HepG2 (cell line): ENCODE data around the gene FKBP10. TPM values are rescaled to one million over a fixed set of nuclear protein-coding genes. Genes with fewer than 3 reads are reported as not detected.
A peak's percentile ranks its signal among the peaks of the same experiment; 100 is the strongest.

Experiments
- ATF7 ChIP-seq, 2 experiments: fragments of 450-650 bp in 1 of 2; sonication (generic) in 1 of 2; formaldehyde crosslinking in 1 of 2; IDR thresholded peaks; 2 replicates each; pipeline versions ENCODE4 v1.4.0 to v1.6.1; 2016 to 2020; ENCODE audit warnings: antibody characterized with exemption in 1 of 2, mild to moderate bottlenecking in 1 of 2, missing genetic modification reagents in 1 of 2
- PAX8 ChIP-seq: sonication (generic); formaldehyde crosslinking; IDR thresholded peaks from 2 replicates; pipeline ENCODE4 v1.8.0; 2022; ENCODE audit warnings: mild to moderate bottlenecking, missing genetic modification reagents, borderline replicate concordance
- RFXAP ChIP-seq: sonication (generic); formaldehyde crosslinking; IDR thresholded peaks from 2 replicates; pipeline ENCODE4 v1.4.0; 2020; ENCODE audit warnings: missing genetic modification reagents, borderline replicate concordance
- ZNF253 ChIP-seq: sonication (generic); formaldehyde crosslinking; IDR thresholded peaks from 2 replicates; pipeline ENCODE4 v1.8.0; 2022; ENCODE audit warnings: mild to moderate bottlenecking, missing genetic modification reagents, borderline replicate concordance
- polyA plus RNA-seq, 8 experiments: library from polyadenylated mRNA; depleted of rRNA in 3 of 8; stranded (reverse) in 7 of 8; unstranded in 1 of 8; fragments of >200 nt; fragmentation: Illumina TruSeq in 4 of 8; extraction: Trizol in 4 of 8; gene quantifications; 2 replicates each; pipeline versions ENCODE4 v1.2.1 to v1.2.3, GENCODE V29; 2011 to 2016; ENCODE audit warnings: low read depth in 4 of 8, missing spikeins in 1 of 8, mixed read lengths in 1 of 8; ENCODE audit not compliant: insufficient read depth in 1 of 8
- total RNA-seq, 5 experiments: library from RNA; depleted of rRNA; stranded (reverse); fragments of >200 nt; fragmentation: Illumina TruSeq; extraction: Trizol; gene quantifications; 2 replicates each; pipeline ENCODE4 v1.2.3, GENCODE V29; 2016; ENCODE audit warnings: low read depth in 1 of 5
- TF ChIP-seq, protein P1 (sequence below): sonication (generic); formaldehyde crosslinking; IDR thresholded peaks from 2 replicates; pipeline ENCODE4 v1.8.1; 2023; ENCODE audit warnings: mild to moderate bottlenecking, missing genetic modification reagents
- TF ChIP-seq, protein P2 (sequence below): IDR thresholded peaks from 2 replicates; pipeline ENCODE4 v1.6.1; 2016; ENCODE audit warnings: missing compliant biosample characterization, missing genetic modification reagents, borderline replicate concordance
- TF ChIP-seq, protein P3 (sequence below), 2 experiments: sonication (generic) in 1 of 2; formaldehyde crosslinking in 1 of 2; IDR thresholded peaks; 2 replicates each; pipeline versions ENCODE4 v1.6.1 to v1.9.0; 2014 to 2022; ENCODE audit warnings: antibody characterized with exemption in 1 of 2, borderline replicate concordance in 1 of 2, inconsistent platforms in 1 of 2, low read depth in 1 of 2, missing genetic modification reagents in 1 of 2
- TF ChIP-seq, protein P4 (sequence below): sonication (generic); formaldehyde crosslinking; IDR thresholded peaks from 2 replicates; pipeline ENCODE4 v1.4.0; 2020; ENCODE audit warnings: missing genetic modification reagents
- TF ChIP-seq, protein P5 (sequence below): IDR thresholded peaks from 2 replicates; pipeline ENCODE4 v1.6.1; 2016; ENCODE audit warnings: low read depth

Gene FKBP10
- total and polyA plus RNA-seq, 2 of the 13 experiments (the other 11 are each of a cell fraction or from before 2014, with no cell fraction given): 149 to 573 TPM

DNA sequence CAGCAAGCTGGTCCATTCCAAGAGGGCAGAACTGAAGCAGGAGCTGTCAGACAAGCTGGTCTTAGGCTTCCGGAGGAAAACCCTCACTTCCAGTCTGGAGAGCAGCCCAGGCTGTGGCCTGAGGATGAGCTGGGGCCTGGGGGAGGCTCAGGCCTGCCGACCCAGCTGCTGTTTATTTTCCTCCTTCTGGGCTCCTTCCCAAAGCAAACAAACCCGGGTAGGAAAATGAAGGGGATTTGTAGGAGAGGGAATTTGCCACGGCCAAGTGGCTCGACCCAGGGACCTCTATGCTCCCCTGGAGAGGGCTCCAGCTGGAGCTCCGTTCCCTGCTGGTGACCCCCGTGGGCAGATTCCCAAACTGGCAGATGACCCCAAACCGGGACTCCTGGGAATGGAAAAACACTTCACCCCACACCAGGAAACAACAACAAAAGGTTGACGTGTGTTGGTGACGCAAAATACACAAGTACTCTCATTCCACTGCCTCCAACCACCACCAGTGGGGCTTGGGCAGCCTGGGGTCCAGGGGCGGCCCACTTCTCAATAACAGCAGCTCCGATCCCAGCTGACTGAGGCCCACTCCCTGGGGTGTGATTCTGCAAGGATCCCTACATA lies 35.1 kb upstream of the FKBP10 start (continued):
- TF ChIP-seq, protein P1, sequence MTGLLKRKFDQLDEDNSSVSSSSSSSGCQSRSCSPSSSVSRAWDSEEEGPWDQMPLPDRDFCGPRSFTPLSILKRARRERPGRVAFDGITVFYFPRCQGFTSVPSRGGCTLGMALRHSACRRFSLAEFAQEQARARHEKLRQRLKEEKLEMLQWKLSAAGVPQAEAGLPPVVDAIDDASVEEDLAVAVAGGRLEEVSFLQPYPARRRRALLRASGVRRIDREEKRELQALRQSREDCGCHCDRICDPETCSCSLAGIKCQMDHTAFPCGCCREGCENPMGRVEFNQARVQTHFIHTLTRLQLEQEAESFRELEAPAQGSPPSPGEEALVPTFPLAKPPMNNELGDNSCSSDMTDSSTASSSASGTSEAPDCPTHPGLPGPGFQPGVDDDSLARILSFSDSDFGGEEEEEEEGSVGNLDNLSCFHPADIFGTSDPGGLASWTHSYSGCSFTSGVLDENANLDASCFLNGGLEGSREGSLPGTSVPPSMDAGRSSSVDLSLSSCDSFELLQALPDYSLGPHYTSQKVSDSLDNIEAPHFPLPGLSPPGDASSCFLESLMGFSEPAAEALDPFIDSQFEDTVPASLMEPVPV (CRISPR knock-in tag): 0 out of 2 replicates have a peak, but pooled peaks have one; percentile 40
- TF ChIP-seq ZNF253 (CRISPR knock-in tag) (no peak), PAX8 (CRISPR knock-in tag) (no peak), RFXAP (CRISPR knock-in tag) (0 out of 2 replicates have a peak, but pooled peaks have one; percentile 25), ATF7 (IDR thresholded peaks at IDR 0.05) (no peak), ATF7 (CRISPR knock-in tag; IDR thresholded peaks at IDR 0.05) (no peak)
- TF ChIP-seq, protein P2, sequence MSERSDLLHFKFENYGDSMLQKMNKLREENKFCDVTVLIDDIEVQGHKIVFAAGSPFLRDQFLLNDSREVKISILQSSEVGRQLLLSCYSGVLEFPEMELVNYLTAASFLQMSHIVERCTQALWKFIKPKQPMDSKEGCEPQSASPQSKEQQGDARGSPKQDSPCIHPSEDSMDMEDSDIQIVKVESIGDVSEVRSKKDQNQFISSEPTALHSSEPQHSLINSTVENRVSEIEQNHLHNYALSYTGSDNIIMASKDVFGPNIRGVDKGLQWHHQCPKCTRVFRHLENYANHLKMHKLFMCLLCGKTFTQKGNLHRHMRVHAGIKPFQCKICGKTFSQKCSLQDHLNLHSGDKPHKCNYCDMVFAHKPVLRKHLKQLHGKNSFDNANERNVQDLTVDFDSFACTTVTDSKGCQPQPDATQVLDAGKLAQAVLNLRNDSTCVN (CRISPR knock-in tag): peak; percentile 50; the same call in 1 of the 2 replicates
- TF ChIP-seq, protein P3, sequence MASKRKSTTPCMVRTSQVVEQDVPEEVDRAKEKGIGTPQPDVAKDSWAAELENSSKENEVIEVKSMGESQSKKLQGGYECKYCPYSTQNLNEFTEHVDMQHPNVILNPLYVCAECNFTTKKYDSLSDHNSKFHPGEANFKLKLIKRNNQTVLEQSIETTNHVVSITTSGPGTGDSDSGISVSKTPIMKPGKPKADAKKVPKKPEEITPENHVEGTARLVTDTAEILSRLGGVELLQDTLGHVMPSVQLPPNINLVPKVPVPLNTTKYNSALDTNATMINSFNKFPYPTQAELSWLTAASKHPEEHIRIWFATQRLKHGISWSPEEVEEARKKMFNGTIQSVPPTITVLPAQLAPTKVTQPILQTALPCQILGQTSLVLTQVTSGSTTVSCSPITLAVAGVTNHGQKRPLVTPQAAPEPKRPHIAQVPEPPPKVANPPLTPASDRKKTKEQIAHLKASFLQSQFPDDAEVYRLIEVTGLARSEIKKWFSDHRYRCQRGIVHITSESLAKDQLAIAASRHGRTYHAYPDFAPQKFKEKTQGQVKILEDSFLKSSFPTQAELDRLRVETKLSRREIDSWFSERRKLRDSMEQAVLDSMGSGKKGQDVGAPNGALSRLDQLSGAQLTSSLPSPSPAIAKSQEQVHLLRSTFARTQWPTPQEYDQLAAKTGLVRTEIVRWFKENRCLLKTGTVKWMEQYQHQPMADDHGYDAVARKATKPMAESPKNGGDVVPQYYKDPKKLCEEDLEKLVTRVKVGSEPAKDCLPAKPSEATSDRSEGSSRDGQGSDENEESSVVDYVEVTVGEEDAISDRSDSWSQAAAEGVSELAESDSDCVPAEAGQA (IDR thresholded peaks at IDR 0.05; ENCODE audit: low read depth): no peak
- TF ChIP-seq, protein P3 (CRISPR knock-in tag; IDR thresholded peaks at IDR 0.05; ENCODE audit: borderline replicate concordance): no peak; the same call in 1 of the 2 replicates
- TF ChIP-seq, protein P4, sequence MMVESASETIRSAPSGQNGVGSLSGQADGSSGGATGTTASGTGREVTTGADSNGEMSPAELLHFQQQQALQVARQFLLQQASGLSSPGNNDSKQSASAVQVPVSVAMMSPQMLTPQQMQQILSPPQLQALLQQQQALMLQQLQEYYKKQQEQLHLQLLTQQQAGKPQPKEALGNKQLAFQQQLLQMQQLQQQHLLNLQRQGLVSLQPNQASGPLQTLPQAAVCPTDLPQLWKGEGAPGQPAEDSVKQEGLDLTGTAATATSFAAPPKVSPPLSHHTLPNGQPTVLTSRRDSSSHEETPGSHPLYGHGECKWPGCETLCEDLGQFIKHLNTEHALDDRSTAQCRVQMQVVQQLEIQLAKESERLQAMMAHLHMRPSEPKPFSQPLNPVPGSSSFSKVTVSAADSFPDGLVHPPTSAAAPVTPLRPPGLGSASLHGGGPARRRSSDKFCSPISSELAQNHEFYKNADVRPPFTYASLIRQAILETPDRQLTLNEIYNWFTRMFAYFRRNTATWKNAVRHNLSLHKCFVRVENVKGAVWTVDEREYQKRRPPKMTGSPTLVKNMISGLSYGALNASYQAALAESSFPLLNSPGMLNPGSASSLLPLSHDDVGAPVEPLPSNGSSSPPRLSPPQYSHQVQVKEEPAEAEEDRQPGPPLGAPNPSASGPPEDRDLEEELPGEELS (CRISPR knock-in tag): peak; percentile 83
- TF ChIP-seq, protein P5, sequence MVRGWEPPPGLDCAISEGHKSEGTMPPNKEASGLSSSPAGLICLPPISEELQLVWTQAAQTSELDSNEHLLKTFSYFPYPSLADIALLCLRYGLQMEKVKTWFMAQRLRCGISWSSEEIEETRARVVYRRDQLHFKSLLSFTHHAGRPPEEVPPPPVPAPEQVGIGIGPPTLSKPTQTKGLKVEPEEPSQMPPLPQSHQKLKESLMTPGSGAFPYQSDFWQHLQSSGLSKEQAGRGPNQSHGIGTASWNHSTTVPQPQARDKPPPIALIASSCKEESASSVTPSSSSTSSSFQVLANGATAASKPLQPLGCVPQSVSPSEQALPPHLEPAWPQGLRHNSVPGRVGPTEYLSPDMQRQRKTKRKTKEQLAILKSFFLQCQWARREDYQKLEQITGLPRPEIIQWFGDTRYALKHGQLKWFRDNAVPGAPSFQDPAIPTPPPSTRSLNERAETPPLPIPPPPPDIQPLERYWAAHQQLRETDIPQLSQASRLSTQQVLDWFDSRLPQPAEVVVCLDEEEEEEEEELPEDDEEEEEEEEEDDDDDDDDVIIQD: no peak
